Measurements from ENCODE around the gene TM7SF3.

DNA sequence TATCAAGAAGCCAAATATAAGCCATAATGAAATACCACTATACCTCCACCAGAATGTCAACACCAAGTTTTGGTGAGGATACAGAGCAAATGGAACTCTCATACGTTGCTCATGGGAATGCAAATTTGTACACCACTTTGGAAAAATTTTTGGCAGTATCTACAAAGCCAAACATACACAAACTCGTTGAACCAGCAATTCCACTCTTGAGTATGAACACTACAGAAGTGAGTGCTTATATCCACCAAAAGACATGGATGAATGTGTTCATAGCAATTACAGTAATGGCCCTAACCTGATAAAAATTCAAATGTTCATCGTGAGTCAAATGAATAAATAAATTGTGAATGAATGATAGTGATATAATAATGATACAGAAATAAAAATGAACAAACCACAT is 43.4 kb upstream of the TM7SF3 start:
- TF ChIP-seq, protein P1, sequence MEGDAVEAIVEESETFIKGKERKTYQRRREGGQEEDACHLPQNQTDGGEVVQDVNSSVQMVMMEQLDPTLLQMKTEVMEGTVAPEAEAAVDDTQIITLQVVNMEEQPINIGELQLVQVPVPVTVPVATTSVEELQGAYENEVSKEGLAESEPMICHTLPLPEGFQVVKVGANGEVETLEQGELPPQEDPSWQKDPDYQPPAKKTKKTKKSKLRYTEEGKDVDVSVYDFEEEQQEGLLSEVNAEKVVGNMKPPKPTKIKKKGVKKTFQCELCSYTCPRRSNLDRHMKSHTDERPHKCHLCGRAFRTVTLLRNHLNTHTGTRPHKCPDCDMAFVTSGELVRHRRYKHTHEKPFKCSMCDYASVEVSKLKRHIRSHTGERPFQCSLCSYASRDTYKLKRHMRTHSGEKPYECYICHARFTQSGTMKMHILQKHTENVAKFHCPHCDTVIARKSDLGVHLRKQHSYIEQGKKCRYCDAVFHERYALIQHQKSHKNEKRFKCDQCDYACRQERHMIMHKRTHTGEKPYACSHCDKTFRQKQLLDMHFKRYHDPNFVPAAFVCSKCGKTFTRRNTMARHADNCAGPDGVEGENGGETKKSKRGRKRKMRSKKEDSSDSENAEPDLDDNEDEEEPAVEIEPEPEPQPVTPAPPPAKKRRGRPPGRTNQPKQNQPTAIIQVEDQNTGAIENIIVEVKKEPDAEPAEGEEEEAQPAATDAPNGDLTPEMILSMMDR (IDR thresholded peaks at IDR 0.05) = no peak
- TF ChIP-seq POLR2A (IDR thresholded peaks at IDR 0.05) = no peak
